HepG2 (cell line): ENCODE data around the gene TMEM235. TPM values are rescaled to one million over a fixed set of nuclear protein-coding genes. Genes with fewer than 3 reads are reported as not detected.

ENCODE experiments used
- ATF7 ChIP-seq, 2 experiments: fragments of 450-650 bp in 1 of 2; sonication (generic) in 1 of 2; formaldehyde crosslinking in 1 of 2; IDR thresholded peaks; 2 replicates each; pipeline versions ENCODE4 v1.4.0 to v1.6.1; 2016 to 2020; ENCODE audit warnings: antibody characterized with exemption in 1 of 2, mild to moderate bottlenecking in 1 of 2, missing genetic modification reagents in 1 of 2
- ATM ChIP-seq: fragments of 450-650 bp; IDR thresholded peaks from 2 replicates; pipeline ENCODE4 v1.7.1; 2017; ENCODE audit warnings: mild to moderate bottlenecking, borderline replicate concordance
- DMAP1 ChIP-seq: IDR thresholded peaks from 2 replicates; pipeline ENCODE4 v1.6.1; 2016
- DZIP1 ChIP-seq: sonication (generic); formaldehyde crosslinking; IDR thresholded peaks from 2 replicates; pipeline ENCODE4 v1.5.0; 2020; ENCODE audit warnings: mild to moderate bottlenecking, missing genetic modification reagents
- E2F1 ChIP-seq: sonication (generic); formaldehyde crosslinking; IDR thresholded peaks from 2 replicates; pipeline ENCODE4 v1.5.0; 2020; ENCODE audit warnings: missing genetic modification reagents
- GLI4 ChIP-seq: sonication (generic); formaldehyde crosslinking; IDR thresholded peaks from 2 replicates; pipeline ENCODE4 v1.5.1; 2020; ENCODE audit warnings: missing genetic modification reagents, mild to moderate bottlenecking, moderate library complexity, borderline replicate concordance
- PHF20 ChIP-seq: sonication (generic); formaldehyde crosslinking; IDR thresholded peaks from 2 replicates; pipeline ENCODE4 v1.5.0; 2020; ENCODE audit warnings: mild to moderate bottlenecking, missing genetic modification reagents
- SP2 ChIP-seq: sonication (generic); formaldehyde crosslinking; IDR thresholded peaks from 2 replicates; pipeline ENCODE4 v1.5.1; 2020; ENCODE audit warnings: mild to moderate bottlenecking, missing genetic modification reagents
- TFE3 ChIP-seq: IDR thresholded peaks from 2 replicates; pipeline ENCODE4 v1.6.1; 2016
- XRCC5 ChIP-seq: fragments of 200-400 bp; formaldehyde crosslinking; optimal IDR thresholded peaks from 2 replicates; pipeline ENCODE3; 2017; ENCODE audit warnings: mild to moderate bottlenecking, low read length
- ZFX ChIP-seq: sonication (generic); formaldehyde crosslinking; IDR thresholded peaks from 2 replicates; pipeline ENCODE4 v1.4.0; 2020; ENCODE audit warnings: mild to moderate bottlenecking, low read depth, missing genetic modification reagents, moderate library complexity
- ZNF280B ChIP-seq: sonication (generic); formaldehyde crosslinking; IDR thresholded peaks from 2 replicates; pipeline ENCODE4 v1.5.0; 2020; ENCODE audit warnings: missing genetic modification reagents, mild to moderate bottlenecking, borderline replicate concordance
- ZNF414 ChIP-seq: sonication (generic); formaldehyde crosslinking; IDR thresholded peaks from 2 replicates; pipeline ENCODE4 v1.5.0; 2020; ENCODE audit warnings: missing genetic modification reagents
- ZNF687 ChIP-seq: sonication (generic); formaldehyde crosslinking; IDR thresholded peaks from 2 replicates; pipeline ENCODE4 v1.5.1; 2020; ENCODE audit warnings: mild to moderate bottlenecking, missing genetic modification reagents, moderate library complexity
- ZNF720 ChIP-seq: sonication (generic); formaldehyde crosslinking; IDR thresholded peaks from 2 replicates; pipeline ENCODE4 v1.4.0; 2020; ENCODE audit warnings: missing genetic modification reagents
- ZNF747 ChIP-seq: sonication (generic); formaldehyde crosslinking; IDR thresholded peaks from 2 replicates; pipeline ENCODE4 v1.8.1; 2023; ENCODE audit warnings: missing genetic modification reagents, mild to moderate bottlenecking, borderline replicate concordance
- polyA plus RNA-seq, 8 experiments: library from polyadenylated mRNA; depleted of rRNA in 3 of 8; stranded (reverse) in 7 of 8; unstranded in 1 of 8; fragments of >200 nt; fragmentation: Illumina TruSeq in 4 of 8; extraction: Trizol in 4 of 8; gene quantifications; 2 replicates each; pipeline versions ENCODE4 v1.2.1 to v1.2.3, GENCODE V29; 2011 to 2016; ENCODE audit warnings: low read depth in 4 of 8, missing spikeins in 1 of 8, mixed read lengths in 1 of 8; ENCODE audit not compliant: insufficient read depth in 1 of 8
- total RNA-seq, 5 experiments: library from RNA; depleted of rRNA; stranded (reverse); fragments of >200 nt; fragmentation: Illumina TruSeq; extraction: Trizol; gene quantifications; 2 replicates each; pipeline ENCODE4 v1.2.3, GENCODE V29; 2016; ENCODE audit warnings: low read depth in 1 of 5

Gene TMEM235
- total and polyA plus RNA-seq, 2 of the 13 experiments (the other 11 are each of a cell fraction or from before 2014, with no cell fraction given), result not detected

GRCh38 chr17:78289802-78290363, 58.5 kb downstream of the TMEM235 start (continued):
- TF ChIP-seq E2F1, result no peak
- TF ChIP-seq GLI4 (CRISPR knock-in tag), result no peak
- TF ChIP-seq DMAP1, result no peak
- TF ChIP-seq ZNF720 (CRISPR knock-in tag), result peak; percentile 69; the same call in 1 of the 2 replicates
- no peak for TF ChIP-seq PHF20 (CRISPR knock-in tag)
- no peak for TF ChIP-seq SP2 (CRISPR knock-in tag)
- TF ChIP-seq ATF7 (IDR thresholded peaks at IDR 0.05), result peak; percentile 18; the same call in 1 of the 2 replicates
- TF ChIP-seq ATF7 (CRISPR knock-in tag; IDR thresholded peaks at IDR 0.05), result no peak
- TF ChIP-seq ZNF747 (CRISPR knock-in tag), result no peak
- no peak for TF ChIP-seq TFE3 (CRISPR knock-in tag)
- peak; percentile 43; the same call in 1 of the 2 replicates for TF ChIP-seq ZFX (CRISPR knock-in tag)
- peak; percentile 78; the same call in 1 of the 2 replicates for TF ChIP-seq ZNF280B
- no peak for TF ChIP-seq ATM
- TF ChIP-seq XRCC5, result peak; percentile 71
- TF ChIP-seq ZNF414 (CRISPR knock-in tag), result no peak
- TF ChIP-seq ZNF687, result peak; percentile 36
- TF ChIP-seq DZIP1 (CRISPR knock-in tag), result 0 out of 2 replicates have a peak, but pooled peaks have one; percentile 44
